ENCODE measurements around the gene BLM. TPM values are rescaled to one million over a fixed set of nuclear protein-coding genes. Genes with fewer than 3 reads are reported as not detected.
A peak's percentile ranks its signal among the peaks of the same experiment; 100 is the strongest.

The BLM gene
- total RNA-seq, 1 donor from 2014 or later = 26.6 TPM

- DNase-seq (ENCODE audit: missing footprints) = no peak
- intact Hi-C loops (cut with DNase I) = loop anchor here (5.0 kb wide), 1 partner anchor 169 kb away; the partner anchor contains the start of gene HDDC3
- ATAC-seq = no peak
Measured at GRCh38 chr15:90763366-90764099, 46.4 kb downstream of the BLM start.

DNA sequence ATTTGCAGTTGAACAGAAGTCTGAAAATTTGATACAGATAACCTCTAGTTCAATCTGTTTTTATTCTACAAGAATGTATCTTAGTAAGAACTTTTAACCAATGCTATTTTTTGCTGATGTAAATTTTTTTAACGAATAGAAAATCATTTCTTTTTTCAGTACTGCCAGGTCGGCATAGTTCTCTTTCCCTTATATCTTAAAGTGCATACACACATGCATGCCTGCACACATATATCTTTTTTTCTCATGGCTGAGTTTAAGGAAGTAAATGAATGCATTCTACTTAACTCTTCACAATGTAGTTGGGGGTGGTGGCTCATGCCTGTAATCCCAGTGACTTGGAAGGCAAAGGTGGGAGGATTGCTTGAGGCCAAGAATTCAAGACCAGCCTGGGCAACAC, 48.4 kb downstream of the BLM start:
- no peak for DNase-seq (ENCODE audit: missing footprints)
- intact Hi-C loops (cut with DNase I) = no loop called here
- no peak for ATAC-seq

GRCh38 chr15:90765966-90766365, 48.8 kb downstream of the BLM start:
- ATAC-seq (no peak), DNase-seq (ENCODE audit: missing footprints) (no peak)
- intact Hi-C loops (cut with DNase I) = no loop called here

DNA sequence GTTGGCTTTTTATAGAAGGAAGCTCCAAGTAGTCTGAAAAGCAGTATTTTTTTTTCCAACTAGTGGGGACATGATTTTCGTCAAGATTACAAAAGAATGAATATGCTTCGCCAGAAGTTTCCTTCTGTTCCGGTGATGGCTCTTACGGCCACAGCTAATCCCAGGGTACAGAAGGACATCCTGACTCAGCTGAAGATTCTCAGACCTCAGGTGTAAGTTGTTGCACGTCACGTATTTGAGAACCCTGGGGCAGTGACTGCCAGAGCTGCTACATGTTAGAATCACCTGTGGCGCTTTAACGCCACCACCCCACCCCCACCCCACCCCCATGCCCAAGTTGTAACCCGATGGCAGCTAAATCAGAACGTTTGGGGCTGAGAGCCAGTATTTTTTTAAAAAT, 52.2 kb downstream of the BLM start:
- DNase-seq (ENCODE audit: missing footprints) (no peak), ATAC-seq (no peak)
- intact Hi-C loops (cut with DNase I) = no loop called here

DNA sequence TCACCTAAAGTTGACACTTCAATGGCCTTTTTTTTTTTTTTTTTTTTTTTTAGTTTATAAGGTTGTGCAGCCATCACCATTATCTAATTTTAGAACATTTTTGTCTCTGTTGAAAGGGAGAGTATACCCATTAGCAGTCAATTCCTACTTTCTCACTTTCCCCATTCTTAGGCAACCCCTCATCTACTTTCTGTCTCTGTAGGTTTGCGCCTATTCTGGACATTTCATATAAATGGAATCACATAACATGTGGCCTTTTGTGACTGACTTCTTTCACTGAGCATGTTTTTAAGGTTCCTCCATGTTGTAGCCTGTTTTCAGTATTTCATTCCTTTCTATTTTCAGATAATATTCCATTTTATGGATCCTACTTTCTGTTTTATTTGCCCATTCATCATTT, 56.3 kb downstream of the BLM start:
- intact Hi-C loops (cut with DNase I) = no loop called here
- no peak for ATAC-seq
- no peak for DNase-seq (ENCODE audit: missing footprints)

DNA sequence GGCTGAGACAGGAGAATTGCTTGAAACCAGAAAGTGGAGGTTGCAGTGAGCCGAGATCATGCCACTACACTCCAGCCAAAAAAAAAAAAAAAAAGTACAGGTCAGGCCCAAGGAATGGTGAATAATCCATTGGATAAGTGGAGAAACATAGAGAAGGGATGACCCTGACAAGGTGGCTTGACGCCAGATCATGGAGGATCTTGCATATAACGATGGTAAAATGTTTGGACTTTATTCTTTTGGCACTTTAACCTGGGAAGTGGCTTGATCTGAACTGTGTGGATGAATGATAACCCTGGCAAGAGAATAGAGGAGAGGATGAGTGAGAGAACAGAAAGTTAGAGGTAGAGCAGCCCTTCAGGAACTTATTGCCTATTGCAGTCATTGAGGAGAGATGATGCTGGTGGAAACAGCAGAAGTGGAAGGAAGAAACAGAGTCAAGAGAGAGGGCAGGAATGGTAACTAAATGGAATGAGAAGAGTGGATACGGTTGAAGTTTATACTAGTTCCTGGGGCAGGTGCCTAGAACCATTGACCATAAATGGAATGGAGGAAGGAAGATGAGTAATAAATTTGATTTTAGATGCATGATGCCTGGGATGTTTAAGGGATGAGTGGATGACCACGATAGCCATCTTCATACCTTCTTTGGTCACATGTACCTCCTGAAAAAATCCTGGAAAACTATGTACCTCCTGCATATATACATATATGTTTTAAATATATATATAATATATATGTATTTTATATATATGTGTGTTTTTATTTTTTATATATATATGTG, 57.8 kb downstream of the BLM start:
- ATAC-seq (no peak), DNase-seq (ENCODE audit: missing footprints) (no peak)
- intact Hi-C loops (cut with DNase I) = no loop called here

GRCh38 chr15:90780916-90781315, 63.8 kb downstream of the BLM start:
- intact Hi-C loops (cut with DNase I) = no loop called here
- peak; percentile 23 for ATAC-seq
- DNase-seq (ENCODE audit: missing footprints) = no peak

- ATAC-seq = peak; percentile 28
- no peak for DNase-seq (ENCODE audit: missing footprints)
- intact Hi-C loops (cut with DNase I) = no loop called here
Measured at GRCh38 chr15:90782442-90782841, 65.3 kb downstream of the BLM start.

DNA sequence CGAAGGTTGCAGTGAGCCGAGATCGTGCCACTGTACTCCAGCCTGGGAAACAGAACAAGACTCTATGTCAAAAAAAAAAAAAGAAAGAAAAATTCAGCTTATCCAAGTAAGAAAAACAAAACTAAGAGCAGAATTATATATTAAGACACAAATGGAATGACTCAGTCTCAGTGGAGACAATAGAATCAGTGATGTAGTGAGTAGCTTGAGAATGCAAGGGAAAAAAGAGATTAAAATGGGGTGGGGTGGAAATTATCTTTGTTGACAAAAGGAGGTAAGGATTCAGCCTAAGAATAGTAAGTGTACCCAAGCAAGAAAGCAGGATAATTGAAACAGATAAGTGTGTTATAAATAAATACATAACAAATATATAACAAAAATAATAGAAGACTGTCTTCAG, 70.7 kb downstream of the BLM start:
- DNase-seq (ENCODE audit: missing footprints) (no peak), ATAC-seq (no peak)
- intact Hi-C loops (cut with DNase I) = no loop called here

DNA sequence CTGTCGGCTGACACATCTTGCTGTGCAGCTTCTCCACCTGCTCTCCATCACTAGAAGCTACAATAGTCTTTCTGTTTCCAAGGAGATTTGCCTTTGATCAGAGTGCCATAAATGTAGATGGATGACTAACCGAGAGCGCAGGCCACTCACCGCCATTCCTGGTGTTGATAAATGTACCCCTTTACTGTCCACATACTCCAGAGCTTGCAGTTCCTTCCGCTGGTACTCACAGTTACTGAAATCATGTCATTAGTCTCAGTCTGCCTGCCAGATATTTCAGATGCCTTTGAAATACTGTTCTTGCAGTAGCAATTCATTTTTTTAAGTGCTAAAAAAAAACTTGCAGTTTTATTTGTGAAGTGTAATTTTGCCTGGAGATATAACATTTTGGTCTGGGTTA, 72.3 kb downstream of the BLM start:
- no peak for ATAC-seq
- intact Hi-C loops (cut with DNase I) = no loop called here

GRCh38 chr15:90790057-90790456, 72.9 kb downstream of the BLM start:
- no peak for ATAC-seq
- intact Hi-C loops (cut with DNase I) = no loop called here
- no peak for DNase-seq (ENCODE audit: missing footprints)

More for the DNA sequence above, 72.3 kb downstream of the BLM start:
- no peak for DNase-seq (ENCODE audit: missing footprints)

DNA sequence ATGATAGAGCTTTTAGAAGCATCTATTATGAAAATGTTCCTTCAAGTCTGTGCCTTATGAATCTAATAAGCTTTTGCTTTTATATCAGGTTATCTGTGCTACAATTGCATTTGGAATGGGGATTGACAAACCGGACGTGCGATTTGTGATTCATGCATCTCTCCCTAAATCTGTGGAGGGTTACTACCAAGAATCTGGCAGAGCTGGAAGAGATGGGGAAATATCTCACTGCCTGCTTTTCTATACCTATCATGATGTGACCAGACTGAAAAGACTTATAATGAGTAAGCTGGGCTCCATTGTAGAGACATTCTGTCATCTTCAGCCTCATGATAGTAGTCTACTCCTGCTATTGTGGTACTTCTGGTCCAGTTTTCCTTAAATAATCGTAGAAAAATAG, 73.4 kb downstream of the BLM start:
- no peak for ATAC-seq
- intact Hi-C loops (cut with DNase I) = no loop called here
- no peak for DNase-seq (ENCODE audit: missing footprints)

DNA sequence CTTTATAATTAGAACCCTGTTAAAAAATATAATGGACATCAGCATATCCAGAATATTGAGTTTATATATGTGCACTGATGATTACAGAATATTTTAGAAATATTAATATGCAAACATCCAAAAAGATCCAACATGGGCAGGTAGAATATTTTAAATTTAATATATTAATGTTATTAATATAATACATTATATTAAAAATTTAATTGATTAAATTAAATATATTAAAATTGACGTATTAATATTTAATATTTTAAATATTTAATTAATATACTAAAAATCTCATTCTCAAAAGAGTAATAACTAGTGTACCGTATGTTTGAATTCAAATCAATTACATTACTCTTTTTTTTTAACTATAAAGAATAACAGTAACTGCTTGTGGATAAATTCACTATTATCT, 77.4 kb downstream of the BLM start:
- DNase-seq (ENCODE audit: missing footprints) = no peak

DNA sequence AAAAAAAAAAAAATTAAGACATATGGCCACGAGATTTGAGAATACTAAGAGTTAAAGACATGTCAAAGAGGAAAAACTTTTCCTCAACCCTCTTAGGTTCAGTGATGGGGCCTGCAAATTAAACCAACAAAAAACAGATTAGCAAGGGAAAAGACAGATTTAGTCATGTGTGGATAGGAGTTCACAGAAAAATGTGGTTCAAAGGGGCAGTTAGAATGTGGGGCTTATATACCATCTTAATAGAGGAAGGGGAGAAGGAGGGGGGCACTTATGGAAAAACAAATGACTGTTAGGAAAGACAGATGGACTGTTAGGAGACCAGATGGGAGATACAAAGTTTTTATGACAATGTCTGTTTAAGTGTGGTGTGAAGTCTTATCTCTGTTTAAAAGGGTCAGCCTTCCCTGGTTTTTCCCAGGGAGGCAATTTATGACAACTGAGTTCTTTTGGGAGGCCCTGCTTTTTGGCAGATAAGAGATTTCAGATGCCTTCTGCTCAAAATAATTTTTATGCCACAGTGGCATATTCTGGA, 82.6 kb downstream of the BLM start:
- DNase-seq (ENCODE audit: missing footprints) = no peak
- no peak for ATAC-seq
- intact Hi-C loops (cut with DNase I) = no loop called here

More for the DNA sequence above, 77.4 kb downstream of the BLM start:
- no peak for ATAC-seq
- intact Hi-C loops (cut with DNase I) = no loop called here

DNA sequence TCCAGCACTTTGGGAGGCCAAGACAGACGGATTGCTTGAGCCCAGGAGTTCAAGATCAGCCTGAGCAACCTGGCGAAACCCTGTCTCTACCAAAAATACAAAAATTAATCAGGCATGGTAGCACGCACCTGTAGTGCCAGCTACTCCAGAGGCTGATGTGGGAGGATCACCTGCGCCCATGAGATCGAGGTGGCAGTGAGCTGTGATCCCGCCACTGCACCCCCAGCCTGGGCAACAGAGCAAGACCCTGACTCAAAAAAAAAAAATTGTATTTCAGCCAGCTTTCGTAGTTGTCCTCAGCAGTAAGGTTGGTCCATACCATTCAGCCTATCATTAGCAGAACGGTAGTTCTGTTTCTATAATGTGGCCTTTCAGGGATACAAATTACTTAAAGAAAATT, 84.7 kb downstream of the BLM start:
- DNase-seq (ENCODE audit: missing footprints) (no peak), ATAC-seq (no peak)
- intact Hi-C loops (cut with DNase I) = no loop called here

DNA sequence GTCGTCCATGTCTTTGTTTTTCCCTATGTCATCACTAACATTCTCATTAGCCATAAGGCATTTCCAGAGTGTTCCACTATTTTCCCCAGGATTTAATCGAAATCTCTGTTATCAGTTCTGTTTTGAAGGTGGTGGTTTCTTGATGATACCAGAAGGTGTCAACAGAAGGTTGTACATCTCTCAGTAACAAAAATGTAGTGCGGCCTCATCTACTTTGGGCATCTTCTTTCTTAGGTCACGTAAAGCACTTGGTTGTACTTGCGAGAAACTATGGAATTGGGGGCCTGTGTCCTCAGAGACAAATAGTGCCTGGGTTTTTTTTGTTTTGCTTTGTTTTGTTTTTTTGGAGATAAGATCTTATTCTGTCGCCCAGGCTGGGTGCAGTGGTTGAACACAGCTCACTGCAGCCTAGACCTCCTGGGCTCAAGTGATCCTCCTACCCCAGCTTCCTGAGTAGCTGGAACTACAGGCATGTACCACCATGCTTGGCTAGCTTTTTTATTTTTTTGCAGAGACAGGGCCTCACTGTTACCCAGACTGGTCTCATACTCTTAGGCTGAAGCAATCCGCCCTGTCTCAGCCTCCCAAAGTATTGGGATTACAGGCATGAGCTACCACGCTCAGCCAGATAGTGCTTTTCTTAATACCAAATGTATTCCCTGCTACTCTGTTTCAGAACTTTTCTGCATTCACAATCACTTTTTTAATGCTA, 90.1 kb downstream of the BLM start:
- ATAC-seq = no peak
- DNase-seq (ENCODE audit: missing footprints) = no peak
- intact Hi-C loops (cut with DNase I) = no loop called here

- ATAC-seq = no peak
- intact Hi-C loops (cut with DNase I) = no loop called here
- no peak for DNase-seq (ENCODE audit: missing footprints)
Measured at GRCh38 chr15:90807786-90808086, 90.6 kb downstream of the BLM start.

DNA sequence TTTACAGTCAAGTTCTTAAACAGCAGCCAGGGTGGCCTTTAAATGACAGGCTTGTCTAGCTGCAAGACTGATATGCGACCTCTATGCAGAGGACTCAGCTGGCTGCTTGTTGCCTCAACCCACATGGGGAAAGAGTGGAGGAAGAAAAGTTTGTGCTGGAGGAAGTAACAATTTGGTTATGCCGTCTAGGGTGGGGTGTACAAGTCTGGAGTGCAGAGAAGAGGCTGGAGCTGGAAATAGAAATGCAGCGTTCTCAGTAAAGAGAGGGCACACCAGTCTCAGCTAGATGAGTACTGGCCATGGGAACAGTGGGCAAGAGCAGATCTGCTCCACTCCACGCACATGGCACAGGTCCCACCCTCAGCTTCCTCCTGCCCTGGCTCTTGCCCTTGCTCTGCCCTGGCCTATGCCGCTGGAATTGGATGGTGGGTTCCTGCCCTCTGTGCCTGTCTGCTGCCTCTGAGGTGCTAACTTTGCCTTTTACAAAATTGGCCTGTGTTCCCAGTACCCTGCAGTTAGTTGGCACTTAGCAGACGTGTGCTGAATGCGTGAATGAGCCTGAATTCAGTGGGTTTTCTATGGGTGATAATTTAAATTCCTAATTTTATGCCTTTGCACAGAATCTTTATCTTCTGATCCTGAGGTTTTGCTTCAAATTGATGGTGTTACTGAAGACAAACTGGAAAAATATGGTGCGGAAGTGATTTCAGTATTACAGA, 91.5 kb downstream of the BLM start:
- ATAC-seq (peak; percentile 16), DNase-seq (ENCODE audit: missing footprints) (no peak)
- intact Hi-C loops (cut with DNase I) = no loop called here

DNA sequence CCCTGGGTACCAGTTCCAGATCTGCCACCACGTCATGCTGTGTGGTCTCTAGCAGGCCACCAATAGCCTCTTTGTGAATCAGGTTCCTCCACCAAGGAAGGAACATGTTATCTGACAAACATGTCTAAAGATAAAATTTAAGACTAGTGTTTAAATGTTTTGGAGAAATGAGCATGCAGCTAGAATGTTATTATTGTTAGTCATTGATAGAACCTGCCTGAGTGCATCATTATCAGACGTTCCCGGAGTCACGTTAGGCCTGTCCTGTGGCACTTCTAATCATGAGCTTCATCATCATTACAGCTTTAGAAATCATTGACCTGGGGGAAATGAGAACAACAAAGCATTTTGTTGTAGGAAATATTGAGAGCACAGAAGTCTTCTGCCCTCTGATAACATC, 92.4 kb downstream of the BLM start:
- ATAC-seq (no peak), DNase-seq (ENCODE audit: missing footprints) (no peak)
- intact Hi-C loops (cut with DNase I) = no loop called here

Measured in Right ventricle myocardium inferior (tissue), 1 donor.